ENCODE data around the gene GHDC.

GRCh38 chr17:42202159-42202558, 7.9 kb upstream of the GHDC start:
- TF ChIP-seq CTCF (IDR thresholded peaks at IDR 0.05; ENCODE audit: low read depth, low read length) = no peak
- no peak for TF ChIP-seq EZH2phosphoT487 (IDR thresholded peaks at IDR 0.05; ENCODE audit: low read depth)
